OCI-LY1 (cell line): Measurements from ENCODE around the gene ANO2.

Experiments used
- EZH2 ChIP-seq: fragments of 200-600 bp; sonication (generic), shearing (Covaris generic); IDR thresholded peaks from 2 replicates; pipeline ENCODE4 v1.8.0; 2017; ENCODE audit warnings: borderline replicate concordance, mixed run types, mild to moderate bottlenecking, antibody characterized with exemption, low read length, moderate library complexity, mixed read lengths
- TF ChIP-seq, protein P1 (sequence below): fragments of 200-600 bp; sonication (generic), shearing (Covaris generic); IDR thresholded peaks from 2 replicates; pipeline ENCODE4 v1.5.1; 2017; ENCODE audit warnings: mild to moderate bottlenecking, antibody characterized with exemption, low read length, moderate library complexity, mixed read lengths

DNA sequence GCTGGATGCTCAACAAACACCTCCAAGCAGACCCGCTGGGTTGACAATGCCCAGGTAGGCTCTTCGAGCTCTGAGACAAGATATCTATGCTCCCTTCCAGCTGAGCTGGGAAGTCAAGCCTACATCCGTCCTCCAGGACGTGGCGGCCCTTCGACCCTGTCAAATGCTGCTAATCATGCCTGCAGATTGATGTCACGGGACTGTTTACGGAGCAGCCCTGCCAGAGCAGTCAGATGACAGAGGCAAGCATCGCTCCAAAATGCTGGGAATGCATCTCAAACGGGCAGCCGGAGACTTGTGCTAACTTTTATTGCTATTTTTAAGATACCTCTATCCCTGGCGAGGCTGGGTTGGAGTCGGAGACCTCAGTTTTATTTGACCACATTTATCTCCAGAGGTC is 373.9 kb downstream of the ANO2 start:
- TF ChIP-seq, protein P1, sequence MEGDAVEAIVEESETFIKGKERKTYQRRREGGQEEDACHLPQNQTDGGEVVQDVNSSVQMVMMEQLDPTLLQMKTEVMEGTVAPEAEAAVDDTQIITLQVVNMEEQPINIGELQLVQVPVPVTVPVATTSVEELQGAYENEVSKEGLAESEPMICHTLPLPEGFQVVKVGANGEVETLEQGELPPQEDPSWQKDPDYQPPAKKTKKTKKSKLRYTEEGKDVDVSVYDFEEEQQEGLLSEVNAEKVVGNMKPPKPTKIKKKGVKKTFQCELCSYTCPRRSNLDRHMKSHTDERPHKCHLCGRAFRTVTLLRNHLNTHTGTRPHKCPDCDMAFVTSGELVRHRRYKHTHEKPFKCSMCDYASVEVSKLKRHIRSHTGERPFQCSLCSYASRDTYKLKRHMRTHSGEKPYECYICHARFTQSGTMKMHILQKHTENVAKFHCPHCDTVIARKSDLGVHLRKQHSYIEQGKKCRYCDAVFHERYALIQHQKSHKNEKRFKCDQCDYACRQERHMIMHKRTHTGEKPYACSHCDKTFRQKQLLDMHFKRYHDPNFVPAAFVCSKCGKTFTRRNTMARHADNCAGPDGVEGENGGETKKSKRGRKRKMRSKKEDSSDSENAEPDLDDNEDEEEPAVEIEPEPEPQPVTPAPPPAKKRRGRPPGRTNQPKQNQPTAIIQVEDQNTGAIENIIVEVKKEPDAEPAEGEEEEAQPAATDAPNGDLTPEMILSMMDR, result no peak
- no peak for TF ChIP-seq EZH2
